ENCODE data around the gene PRR13. TPM values are rescaled to one million over a fixed set of nuclear protein-coding genes. Genes with fewer than 3 reads are reported as not detected.

PRR13 gene
- total and polyA plus RNA-seq, 9 of the 15 experiments (the other 6 are each of a cell fraction or from before 2014, with no cell fraction given): 117 to 835 (median 285) TPM

GRCh38 chr12:53424626-53425514, 16.7 kb upstream of the PRR13 start (continued):
- TF ChIP-seq THAP7 (CRISPR knock-in tag; IDR thresholded peaks at IDR 0.05) (no peak), CEBPB (tag; IDR thresholded peaks at IDR 0.05) (no peak), ZNF212 (CRISPR knock-in tag; IDR thresholded peaks at IDR 0.05) (no peak), ZNF589 (CRISPR knock-in tag; IDR thresholded peaks at IDR 0.05; ENCODE audit: low read depth) (no peak), SIX5 (IDR thresholded peaks at IDR 0.05; ENCODE audit: borderline replicate concordance in 1 of 2, insufficient read depth in 1 of 2, low read depth in 1 of 2, low read length in 2 of 2) (no peak), ZNF655 (CRISPR knock-in tag; IDR thresholded peaks at IDR 0.05) (no peak), KLF1 (tag; IDR thresholded peaks at IDR 0.05) (no peak), ZNF3 (CRISPR knock-in tag; IDR thresholded peaks at IDR 0.05) (no peak), KLF16 (IDR thresholded peaks at IDR 0.05) (no peak), SRSF1 (IDR thresholded peaks at IDR 0.05; ENCODE audit: low read depth, low read length) (no peak), CREB1 (IDR thresholded peaks at IDR 0.05) (no peak), CREB1 (CRISPR knock-in tag; IDR thresholded peaks at IDR 0.05) (no peak; the same call in 1 of the 2 replicates), POLR2A (conservative IDR thresholded peaks at IDR 0.05) (peak; percentile 49; the same call in 1 of the 2 replicates), ZNF253 (CRISPR knock-in tag; conservative IDR thresholded peaks at IDR 0.05) (no peak), MBD2 (IDR thresholded peaks at IDR 0.05; ENCODE audit: borderline replicate concordance, low read depth) (no peak), ZBTB43 (CRISPR knock-in tag; IDR thresholded peaks at IDR 0.05) (no peak), REST (IDR thresholded peaks at IDR 0.05; ENCODE audit: borderline replicate concordance) (peak; percentile 51; the same call in 1 of the 2 replicates), REST (CRISPR knock-in tag; IDR thresholded peaks at IDR 0.05; ENCODE audit: low read depth) (no peak)

All from K562 (cell line).